Raji (cell line): Measurements from ENCODE around the gene PITX3.

Experiments used
- POLR2A ChIP-seq: IDR thresholded peaks from 2 replicates; pipeline ENCODE4 v1.6.1; 2011; ENCODE audit warnings: low read depth, low read length, control low read depth; ENCODE audit not compliant: insufficient read depth

The PITX3 gene

DNA sequence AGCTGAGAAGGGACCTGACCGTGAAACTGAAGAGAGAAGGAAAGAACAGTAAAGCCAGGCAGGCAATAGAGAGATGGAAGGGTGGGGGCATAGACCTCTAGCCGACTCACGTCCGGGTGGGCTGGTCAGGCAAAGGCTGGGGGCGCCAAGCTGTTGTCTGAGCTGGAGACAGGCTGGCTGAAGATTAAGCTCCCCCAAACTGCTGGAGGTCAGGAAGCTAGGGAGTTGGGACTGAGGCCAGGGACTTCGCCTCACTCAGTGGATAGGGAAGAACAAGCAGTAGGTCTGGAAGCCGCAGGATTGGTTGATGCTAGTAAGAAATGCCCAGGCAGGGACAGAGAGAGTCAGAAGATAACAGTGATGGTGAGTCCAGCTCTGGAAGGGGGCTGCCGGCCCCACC, 5.3 kb downstream of the PITX3 start:
- TF ChIP-seq POLR2A, result no peak

DNA sequence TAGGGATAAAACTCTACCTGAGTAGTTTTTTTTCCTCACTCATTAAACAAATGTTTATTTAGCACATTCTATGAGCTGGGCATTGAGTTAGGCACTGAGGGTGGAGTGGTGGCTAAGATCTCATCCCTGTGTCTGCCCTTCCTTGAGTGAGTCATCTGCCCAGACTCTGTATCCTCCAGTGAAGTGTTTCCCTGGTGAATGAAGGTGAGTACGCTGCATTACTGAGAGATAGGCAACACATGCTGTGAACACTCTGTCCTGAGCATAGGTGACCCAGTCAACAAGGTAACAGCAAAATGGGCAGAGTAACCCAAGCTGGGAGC, 5.8 kb downstream of the PITX3 start:
- no peak for TF ChIP-seq POLR2A

DNA sequence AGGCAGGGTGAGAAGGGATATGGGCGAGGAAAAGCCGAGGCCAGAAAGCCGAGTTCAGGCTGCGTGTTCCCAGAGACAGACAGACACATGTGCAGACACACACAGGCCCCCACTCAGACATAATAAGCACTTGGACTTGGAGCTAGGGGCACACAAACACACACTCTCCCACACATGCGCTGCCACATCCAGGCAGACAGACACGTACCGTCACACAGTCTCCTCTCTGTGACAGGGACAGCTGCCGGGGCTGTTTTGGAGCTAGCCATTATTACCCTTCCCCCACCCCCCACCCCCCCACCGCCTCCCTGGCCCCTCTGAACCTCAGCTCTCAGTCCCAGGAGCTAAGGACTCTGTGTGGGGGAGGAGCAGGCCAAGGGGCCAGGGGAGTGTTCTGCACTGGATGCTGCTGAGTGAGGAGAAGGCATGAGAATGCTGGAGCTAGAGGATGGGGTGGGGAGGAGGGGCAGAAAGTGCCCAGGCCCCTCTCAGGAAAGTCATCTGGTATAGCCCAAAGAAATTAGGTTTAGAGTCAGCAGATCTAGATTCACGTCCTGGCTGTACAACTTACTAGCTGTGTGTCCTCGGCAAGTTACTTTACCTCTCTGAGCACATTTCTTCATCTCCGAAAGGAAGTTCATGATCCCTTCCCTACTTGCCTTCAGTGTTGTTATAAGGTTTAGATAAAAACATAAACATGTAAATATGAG, 6.3 kb downstream of the PITX3 start:
- TF ChIP-seq POLR2A, result no peak

DNA sequence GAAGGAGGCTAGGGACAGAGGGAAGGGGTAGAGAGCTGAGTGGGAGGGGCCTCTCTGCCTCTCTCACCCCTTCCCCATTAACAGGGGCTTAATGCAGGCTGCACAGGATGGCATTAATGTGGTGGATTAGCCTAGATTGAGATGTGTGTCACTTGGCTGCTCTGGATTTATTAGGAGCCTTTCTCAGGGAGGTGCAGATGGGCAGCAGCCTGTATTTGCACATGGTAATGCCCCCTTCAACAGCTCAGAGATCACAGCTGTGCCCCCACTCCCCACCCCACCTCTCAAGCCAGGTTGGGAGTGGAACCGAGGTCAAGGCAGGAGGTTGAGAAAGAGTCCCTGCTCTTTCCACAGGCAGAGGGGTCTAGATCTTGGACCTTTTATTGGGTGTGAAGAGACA, 7.3 kb downstream of the PITX3 start:
- no peak for TF ChIP-seq POLR2A

DNA sequence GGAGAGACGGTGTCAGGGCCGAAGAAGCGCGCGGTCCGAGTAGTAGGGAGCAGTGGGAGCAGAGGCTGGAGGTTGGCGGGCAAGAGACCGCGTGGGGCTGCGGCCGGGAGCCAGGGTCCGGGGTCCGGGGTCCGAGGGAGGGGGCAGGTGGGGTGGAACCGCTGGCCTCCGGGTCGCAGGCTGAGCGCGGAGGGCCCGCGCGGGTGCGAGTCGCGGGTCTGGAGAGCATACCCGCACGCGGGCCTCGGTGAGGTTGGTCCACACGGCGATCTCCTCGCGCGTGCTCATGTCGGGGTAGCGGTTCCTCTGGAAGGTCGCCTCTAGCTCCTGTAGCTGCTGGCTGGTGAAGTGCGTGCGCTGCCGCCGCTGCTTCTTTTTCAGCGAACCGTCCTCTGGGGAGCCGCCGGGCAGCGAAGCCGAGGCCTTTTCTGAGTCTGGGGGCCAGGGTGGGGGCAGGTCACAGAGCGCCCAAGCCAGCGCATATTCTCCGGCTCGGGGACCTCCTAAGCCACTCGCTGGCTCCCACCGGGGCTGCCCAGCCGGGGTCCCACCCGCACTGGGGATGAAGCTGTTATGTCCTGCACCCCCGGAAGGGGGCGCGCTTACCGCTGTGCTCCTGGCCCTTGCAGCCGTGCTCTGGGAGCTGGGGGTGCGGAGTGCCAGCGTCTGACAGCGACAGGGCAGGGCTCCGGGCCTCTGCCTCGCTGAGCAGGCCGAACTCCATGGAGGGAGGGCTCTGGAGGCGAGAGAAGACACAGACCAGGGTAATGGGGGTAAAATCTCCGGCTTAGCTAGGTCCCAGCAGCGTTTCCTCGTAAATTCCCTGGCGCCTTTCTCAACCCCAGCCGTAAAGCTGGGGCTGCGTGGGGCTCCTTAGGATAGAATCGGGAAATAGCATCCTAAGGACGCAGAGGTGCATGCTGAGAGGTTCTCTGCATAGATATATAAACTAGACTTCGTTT, 9.7 kb downstream of the PITX3 start:
- no peak for TF ChIP-seq POLR2A

DNA sequence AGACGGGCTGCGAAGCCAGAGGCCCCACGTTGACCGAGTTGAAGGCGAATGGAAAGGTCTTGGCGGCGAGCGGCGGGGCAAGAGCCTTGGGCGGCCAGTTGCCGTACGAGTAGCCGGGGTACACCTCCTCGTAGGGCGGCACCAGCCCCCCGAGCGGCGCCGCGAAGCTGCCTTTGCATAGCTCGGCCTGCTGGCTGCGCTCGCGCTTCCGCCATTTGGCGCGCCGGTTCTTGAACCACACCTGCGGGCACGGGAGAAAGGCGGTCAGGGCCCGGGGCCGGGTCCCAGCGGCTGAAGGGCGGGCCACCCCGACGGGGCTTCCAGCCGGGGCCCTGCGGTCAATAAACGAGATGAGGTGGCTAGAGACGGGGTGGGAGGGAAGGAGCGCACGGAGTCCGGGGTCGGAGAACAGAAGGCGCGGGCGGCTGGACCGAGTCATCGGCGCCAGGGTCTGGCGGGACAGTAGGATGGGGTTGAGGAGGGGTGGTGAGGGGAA, 10.4 kb downstream of the PITX3 start:
- TF ChIP-seq POLR2A, result no peak

DNA sequence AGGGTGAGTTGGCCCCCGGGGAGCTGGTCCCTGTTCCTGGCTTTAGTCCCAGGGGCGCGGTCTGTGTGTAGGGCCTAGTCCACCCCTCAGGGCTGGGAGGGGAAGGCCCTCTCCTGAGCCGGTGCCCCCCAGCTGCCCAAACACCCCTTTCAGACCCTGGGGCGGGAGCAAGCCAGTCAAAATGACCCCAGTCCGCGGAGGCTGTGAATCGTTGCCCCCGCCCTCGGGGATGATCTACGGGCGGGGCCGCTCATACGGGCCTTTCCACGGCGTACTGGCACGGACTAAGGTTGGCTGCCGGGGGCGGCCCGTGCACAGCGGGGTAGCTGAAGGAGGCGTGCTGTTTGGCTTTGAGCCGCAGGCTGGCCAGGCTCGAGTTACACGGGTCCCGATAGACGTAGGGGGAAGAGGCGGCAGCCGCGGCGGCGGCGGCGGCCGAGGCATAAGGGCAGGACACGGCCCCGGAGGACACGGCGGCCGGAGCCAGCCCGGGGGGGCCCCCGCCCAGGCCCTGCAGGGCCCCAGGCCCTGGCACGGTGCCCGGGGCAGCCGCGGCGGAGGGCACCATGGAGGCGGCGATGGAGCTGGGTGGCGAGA, 10.9 kb downstream of the PITX3 start:
- TF ChIP-seq POLR2A, result no peak

DNA sequence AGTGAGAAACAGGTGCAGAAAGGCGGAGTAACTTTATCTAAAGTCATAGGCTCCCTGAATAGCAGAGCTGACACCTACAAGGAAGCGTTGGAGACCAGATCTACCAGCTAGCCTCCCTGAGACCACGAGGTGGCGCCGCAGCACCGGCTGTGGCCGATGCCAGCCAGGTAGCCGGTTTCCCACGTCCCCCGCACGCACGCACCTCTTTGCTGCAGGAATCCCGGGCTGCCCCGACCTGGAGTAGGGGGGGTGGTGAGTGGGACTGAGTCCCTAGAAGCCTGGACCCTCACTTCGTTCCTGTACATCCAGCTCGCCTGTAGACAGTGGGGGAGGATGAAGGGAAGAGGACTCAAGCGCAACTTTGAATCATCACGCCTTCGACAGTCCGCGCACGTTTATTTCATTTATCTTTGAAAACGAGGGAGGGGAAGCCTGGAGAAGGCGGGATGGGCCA, 11.5 kb downstream of the PITX3 start:
- TF ChIP-seq POLR2A, result no peak

DNA sequence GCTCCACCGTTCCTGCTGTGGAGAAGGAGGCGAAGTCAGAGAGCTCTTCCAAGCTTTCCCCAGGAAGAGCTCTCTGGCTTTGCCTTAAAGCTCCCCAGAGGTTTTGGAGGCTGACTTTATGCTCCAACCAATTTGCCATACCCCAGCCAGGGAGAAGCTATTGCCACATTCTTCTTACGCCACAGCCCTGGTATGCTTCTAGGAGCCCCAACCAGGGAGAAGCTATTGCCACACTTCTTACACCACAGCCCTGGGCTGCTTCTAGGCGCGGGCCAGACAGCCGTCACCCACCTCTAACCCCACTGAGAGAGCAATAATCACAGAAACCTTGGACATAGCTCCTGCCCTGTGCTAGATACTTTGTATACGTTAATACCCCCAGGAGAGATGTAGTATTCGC, 14.3 kb downstream of the PITX3 start:
- TF ChIP-seq POLR2A, result no peak

DNA sequence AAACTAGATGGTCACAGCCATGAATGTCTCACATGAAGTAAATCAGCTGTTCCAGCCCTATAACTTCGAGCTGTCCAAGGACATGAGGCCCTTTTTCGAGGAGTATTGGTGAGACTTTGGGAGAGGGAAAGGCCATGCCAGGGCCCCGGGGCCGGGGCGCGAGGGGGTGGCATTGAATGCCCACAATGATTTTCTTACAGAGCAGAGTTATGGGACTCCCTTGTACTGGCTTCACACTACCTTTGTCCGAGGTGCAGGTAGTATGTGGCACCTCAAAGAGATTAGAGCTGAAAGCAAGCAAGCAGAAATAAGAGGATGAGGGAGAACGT, 14.8 kb downstream of the PITX3 start:
- no peak for TF ChIP-seq POLR2A

DNA sequence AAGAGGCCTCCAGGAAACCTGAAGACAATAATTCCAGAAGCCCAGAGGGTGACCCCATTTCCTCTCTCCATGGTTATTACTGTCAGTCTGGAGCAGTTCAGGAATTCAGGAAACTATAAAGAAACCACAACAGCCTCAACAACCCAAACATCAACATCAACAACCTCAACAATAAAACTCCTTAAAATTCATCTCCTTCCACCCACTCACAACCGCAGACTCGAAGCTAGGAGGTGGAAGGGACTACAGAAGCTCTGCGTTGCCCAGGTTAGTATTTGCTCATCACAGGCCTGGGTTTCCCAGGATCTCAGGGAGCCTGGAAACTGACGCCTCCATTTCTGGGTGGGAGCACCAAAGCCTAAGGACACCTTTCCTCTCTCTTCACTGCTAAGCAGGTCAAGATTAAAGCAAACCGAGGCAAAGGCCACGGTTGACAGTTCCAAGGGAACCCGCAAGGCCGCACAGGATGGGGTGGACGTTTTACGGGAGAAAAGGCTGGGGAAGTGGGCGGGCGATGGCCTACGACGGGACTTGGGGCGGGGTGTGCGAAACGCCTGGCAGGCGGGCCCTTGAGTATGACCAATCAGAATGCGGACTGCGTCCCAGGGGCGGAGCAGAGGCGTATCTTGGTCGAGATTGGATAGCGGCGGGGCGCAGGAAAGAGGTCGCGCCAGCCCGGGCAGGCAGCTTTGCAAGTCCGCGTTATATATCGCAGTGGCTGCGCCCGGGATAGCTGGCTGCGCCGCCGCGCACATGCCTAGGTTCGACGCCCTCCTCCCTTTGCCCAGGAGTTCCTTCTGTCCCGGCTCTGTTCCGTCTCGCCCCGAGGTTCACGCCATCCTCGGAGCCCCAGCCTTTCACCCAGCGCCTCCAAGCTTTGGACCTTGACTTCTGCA, 15.4 kb downstream of the PITX3 start, which contains the start of gene ELOVL3:
Gene ELOVL3, plus strand, starts transcription at position 654 of the 896 bp plus-strand sequence. CDS start 250 bp downstream, outside the sequence.
- no peak for TF ChIP-seq POLR2A

DNA sequence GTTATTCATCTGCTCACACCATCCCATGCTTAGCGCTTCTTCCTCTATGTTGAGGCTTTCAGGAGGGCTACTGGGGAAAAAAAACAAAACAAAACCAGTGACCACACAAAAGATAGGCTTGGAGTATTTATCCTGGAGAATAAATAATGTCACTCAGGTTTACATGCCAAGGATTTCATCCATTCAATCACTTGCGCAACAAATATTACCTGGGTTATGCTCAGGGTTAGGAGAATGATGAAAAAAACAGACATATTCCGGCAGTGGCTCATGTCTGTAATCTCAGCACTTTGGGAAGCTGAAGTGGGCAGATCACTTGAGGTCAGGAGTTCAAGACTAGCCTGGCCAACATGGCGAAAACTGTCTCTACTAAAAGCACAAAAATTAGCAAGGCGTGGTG, 18.5 kb downstream of the PITX3 start:
- no peak for TF ChIP-seq POLR2A

DNA sequence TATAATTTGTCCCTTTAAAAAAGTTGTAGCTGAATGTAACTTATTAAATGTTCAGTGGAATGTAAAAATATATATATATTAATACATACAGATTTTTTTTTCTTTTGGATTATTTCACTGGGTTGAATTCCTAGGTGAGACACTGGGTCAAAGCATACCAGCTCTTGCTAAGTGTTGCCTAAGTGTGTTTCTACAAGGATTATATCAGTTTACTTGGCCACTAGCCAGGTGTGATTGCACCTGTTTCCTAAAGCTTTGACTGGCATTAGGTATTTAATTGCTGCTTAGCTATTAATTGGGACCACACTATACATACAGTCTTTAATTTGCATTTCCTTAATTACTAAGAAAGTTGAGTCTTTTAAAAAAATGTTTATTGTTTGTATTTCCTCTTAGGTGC, 20.7 kb downstream of the PITX3 start:
- TF ChIP-seq POLR2A, result no peak

DNA sequence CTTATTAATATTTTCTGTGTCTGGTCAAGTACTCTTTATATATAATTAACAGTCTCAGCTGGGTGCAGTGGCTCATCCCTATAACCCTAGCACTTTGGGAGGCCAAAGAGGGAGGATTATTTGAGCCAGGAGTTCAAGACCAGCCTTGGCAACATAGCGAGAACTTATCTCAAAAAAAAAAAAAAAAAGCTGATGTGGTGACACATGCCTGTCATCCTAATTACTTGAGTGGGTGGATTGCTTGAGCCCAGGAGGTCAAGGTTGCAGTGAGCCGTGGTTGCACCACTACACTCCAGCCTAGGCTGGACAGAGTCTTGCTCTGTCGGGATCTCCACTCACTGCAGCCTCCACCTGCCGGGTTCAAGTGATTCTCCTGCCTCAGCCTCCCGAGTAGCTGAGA, 21.9 kb downstream of the PITX3 start:
- no peak for TF ChIP-seq POLR2A
